Right lobe of liver (tissue), 4 donors: Measurements from ENCODE around the gene RYR3.

Source experiments
- POLR2A ChIP-seq: fragments of 450-650 bp; IDR thresholded peaks from one replicate; pipeline ENCODE4 v1.6.1; 2017; ENCODE audit warnings: antibody characterized with exemption, mild to moderate bottlenecking
- TF ChIP-seq, protein P1 (sequence below), 4 donors: fragments of 200-600 bp in 3 of 4; fragments of 450-650 bp in 1 of 4; IDR thresholded peaks; one replicate each; pipeline versions ENCODE4 v1.5.1 to v1.8.0; 2016 to 2022; ENCODE audit warnings: antibody characterized with exemption in 4 of 4, mild to moderate bottlenecking in 2 of 4
- donor health status: DM: no; HTN: no; CAD: no.
- donor health status: DM: no; HTN: no; CAD: no.
- donor health status: DM: no; HTN: yes; CAD: no.

DNA sequence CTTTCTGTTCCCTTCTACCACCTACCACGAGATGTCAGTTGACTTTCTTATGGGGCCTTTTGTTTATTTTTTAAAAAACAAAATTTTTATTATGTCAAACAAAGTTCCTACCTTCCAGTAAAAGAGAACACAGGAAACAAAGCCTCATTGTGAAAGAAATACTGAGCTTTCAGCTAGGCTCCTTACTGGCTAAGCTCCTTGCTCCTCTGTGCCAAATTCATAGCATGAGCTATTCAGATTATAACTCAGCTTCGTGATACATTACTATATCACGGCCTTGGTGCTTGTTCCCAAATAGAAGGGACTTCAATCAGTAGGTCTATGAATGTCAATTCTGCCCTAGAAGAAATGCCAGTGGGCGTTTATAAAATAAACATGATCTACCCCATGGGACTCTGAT is 511.7 kb downstream of the RYR3 start:
- TF ChIP-seq, protein P1, sequence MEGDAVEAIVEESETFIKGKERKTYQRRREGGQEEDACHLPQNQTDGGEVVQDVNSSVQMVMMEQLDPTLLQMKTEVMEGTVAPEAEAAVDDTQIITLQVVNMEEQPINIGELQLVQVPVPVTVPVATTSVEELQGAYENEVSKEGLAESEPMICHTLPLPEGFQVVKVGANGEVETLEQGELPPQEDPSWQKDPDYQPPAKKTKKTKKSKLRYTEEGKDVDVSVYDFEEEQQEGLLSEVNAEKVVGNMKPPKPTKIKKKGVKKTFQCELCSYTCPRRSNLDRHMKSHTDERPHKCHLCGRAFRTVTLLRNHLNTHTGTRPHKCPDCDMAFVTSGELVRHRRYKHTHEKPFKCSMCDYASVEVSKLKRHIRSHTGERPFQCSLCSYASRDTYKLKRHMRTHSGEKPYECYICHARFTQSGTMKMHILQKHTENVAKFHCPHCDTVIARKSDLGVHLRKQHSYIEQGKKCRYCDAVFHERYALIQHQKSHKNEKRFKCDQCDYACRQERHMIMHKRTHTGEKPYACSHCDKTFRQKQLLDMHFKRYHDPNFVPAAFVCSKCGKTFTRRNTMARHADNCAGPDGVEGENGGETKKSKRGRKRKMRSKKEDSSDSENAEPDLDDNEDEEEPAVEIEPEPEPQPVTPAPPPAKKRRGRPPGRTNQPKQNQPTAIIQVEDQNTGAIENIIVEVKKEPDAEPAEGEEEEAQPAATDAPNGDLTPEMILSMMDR (IDR thresholded peaks at IDR 0.05) = no peak
- TF ChIP-seq POLR2A = no peak
